Hepatocyte (in vitro differentiated cells): Measurements from ENCODE around the gene RANGAP1.

Experiments
- CTCF ChIP-seq: fragments of 200-600 bp; sonication (generic); IDR thresholded peaks from 2 replicates; pipeline ENCODE4 v1.5.1; 2016; ENCODE audit warnings: antibody characterized with exemption, mild to moderate bottlenecking; ENCODE audit not compliant: poor library complexity
- EZH2 ChIP-seq: fragments of 200-600 bp; sonication (generic); IDR thresholded peaks from 2 replicates; pipeline ENCODE4 v1.6.1; 2016; ENCODE audit warnings: antibody characterized with exemption, mild to moderate bottlenecking, borderline replicate concordance
- EZH2phosphoT487 ChIP-seq: fragments of 200-600 bp; sonication (generic); IDR thresholded peaks from one replicate; pipeline ENCODE4 v1.6.1; 2018; ENCODE audit warnings: antibody characterized with exemption, mild to moderate bottlenecking, low read depth, moderate library complexity; ENCODE audit not compliant: unreplicated experiment, severe bottlenecking

DNA sequence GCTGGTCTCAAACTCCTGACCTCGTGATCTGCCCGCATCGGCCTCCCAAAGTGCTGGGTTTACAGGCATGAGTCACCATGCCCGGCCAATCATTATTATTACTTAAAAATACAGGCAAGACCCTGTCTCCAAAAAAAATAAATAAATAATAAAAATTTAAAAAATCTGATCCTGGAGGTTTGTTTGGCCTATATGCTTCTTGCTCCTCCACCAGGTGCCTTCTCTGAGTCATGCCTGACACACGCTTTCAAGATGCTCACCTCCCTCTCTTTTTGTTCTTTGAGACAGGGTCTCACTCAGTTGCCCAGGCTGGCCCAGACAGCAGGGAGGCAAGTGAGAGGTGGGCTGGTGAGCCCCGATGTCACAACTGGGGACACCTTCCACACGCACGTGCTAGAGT is 28.8 kb upstream of the RANGAP1 start:
- TF ChIP-seq EZH2phosphoT487, result no peak
- TF ChIP-seq CTCF, result no peak
- no peak for TF ChIP-seq EZH2
